ENCODE measurements around the gene COPS8. TPM values are rescaled to one million over a fixed set of nuclear protein-coding genes. Genes with fewer than 3 reads are reported as not detected.

Gene COPS8
- total and polyA plus RNA-seq, 2 of the 8 experiments (the other 6 are each of a cell fraction or from before 2014, with no cell fraction given) = 59.3 to 67.5 TPM

DNA sequence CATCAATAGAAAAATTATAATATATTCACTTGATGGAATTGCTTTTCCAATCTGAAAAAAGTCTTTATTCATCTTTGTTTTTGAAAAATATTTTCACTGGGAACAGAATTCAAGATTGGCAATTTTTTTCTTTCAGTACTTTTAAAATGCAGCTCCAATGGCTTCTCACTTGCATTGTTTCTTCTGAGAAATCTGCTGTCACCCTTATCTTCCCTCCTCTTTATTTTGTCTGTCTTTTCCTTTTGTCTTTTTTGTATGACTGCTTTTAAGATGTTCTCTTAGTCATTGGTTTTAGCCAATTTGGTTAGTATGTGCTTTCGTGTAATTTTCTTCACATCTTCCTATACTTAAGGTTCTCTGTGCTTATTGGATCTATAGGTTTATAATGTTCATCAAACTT is 37.1 kb upstream of the COPS8 start (continued):
- TF ChIP-seq, protein P1, sequence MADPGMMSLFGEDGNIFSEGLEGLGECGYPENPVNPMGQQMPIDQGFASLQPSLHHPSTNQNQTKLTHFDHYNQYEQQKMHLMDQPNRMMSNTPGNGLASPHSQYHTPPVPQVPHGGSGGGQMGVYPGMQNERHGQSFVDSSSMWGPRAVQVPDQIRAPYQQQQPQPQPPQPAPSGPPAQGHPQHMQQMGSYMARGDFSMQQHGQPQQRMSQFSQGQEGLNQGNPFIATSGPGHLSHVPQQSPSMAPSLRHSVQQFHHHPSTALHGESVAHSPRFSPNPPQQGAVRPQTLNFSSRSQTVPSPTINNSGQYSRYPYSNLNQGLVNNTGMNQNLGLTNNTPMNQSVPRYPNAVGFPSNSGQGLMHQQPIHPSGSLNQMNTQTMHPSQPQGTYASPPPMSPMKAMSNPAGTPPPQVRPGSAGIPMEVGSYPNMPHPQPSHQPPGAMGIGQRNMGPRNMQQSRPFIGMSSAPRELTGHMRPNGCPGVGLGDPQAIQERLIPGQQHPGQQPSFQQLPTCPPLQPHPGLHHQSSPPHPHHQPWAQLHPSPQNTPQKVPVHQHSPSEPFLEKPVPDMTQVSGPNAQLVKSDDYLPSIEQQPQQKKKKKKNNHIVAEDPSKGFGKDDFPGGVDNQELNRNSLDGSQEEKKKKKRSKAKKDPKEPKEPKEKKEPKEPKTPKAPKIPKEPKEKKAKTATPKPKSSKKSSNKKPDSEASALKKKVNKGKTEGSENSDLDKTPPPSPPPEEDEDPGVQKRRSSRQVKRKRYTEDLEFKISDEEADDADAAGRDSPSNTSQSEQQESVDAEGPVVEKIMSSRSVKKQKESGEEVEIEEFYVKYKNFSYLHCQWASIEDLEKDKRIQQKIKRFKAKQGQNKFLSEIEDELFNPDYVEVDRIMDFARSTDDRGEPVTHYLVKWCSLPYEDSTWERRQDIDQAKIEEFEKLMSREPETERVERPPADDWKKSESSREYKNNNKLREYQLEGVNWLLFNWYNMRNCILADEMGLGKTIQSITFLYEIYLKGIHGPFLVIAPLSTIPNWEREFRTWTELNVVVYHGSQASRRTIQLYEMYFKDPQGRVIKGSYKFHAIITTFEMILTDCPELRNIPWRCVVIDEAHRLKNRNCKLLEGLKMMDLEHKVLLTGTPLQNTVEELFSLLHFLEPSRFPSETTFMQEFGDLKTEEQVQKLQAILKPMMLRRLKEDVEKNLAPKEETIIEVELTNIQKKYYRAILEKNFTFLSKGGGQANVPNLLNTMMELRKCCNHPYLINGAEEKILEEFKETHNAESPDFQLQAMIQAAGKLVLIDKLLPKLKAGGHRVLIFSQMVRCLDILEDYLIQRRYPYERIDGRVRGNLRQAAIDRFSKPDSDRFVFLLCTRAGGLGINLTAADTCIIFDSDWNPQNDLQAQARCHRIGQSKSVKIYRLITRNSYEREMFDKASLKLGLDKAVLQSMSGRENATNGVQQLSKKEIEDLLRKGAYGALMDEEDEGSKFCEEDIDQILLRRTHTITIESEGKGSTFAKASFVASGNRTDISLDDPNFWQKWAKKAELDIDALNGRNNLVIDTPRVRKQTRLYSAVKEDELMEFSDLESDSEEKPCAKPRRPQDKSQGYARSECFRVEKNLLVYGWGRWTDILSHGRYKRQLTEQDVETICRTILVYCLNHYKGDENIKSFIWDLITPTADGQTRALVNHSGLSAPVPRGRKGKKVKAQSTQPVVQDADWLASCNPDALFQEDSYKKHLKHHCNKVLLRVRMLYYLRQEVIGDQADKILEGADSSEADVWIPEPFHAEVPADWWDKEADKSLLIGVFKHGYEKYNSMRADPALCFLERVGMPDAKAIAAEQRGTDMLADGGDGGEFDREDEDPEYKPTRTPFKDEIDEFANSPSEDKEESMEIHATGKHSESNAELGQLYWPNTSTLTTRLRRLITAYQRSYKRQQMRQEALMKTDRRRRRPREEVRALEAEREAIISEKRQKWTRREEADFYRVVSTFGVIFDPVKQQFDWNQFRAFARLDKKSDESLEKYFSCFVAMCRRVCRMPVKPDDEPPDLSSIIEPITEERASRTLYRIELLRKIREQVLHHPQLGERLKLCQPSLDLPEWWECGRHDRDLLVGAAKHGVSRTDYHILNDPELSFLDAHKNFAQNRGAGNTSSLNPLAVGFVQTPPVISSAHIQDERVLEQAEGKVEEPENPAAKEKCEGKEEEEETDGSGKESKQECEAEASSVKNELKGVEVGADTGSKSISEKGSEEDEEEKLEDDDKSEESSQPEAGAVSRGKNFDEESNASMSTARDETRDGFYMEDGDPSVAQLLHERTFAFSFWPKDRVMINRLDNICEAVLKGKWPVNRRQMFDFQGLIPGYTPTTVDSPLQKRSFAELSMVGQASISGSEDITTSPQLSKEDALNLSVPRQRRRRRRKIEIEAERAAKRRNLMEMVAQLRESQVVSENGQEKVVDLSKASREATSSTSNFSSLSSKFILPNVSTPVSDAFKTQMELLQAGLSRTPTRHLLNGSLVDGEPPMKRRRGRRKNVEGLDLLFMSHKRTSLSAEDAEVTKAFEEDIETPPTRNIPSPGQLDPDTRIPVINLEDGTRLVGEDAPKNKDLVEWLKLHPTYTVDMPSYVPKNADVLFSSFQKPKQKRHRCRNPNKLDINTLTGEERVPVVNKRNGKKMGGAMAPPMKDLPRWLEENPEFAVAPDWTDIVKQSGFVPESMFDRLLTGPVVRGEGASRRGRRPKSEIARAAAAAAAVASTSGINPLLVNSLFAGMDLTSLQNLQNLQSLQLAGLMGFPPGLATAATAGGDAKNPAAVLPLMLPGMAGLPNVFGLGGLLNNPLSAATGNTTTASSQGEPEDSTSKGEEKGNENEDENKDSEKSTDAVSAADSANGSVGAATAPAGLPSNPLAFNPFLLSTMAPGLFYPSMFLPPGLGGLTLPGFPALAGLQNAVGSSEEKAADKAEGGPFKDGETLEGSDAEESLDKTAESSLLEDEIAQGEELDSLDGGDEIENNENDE (IDR thresholded peaks at IDR 0.05; ENCODE audit: insufficient replicate concordance, low read length) = no peak
- TF ChIP-seq SP1 (IDR thresholded peaks at IDR 0.05; ENCODE audit: low read depth, low read length) (no peak), CHD1 (IDR thresholded peaks at IDR 0.05; ENCODE audit: low read depth, low read length) (no peak), CBX5 (IDR thresholded peaks at IDR 0.05; ENCODE audit: low read depth, low read length) (no peak), POU5F1 (IDR thresholded peaks at IDR 0.05; ENCODE audit: low read depth, low read length) (no peak), KDM5A (IDR thresholded peaks at IDR 0.05; ENCODE audit: low read length) (no peak)

Data from H1 (cell line).